Activated T-helper 17 cell treated with anti-CD3 and anti-CD28 coated beads, Interleukin-2, amount 50 U/mL, for 72 hours (primary cell): ENCODE results near the gene SH3RF1. TPM values are rescaled to one million over a fixed set of nuclear protein-coding genes. Genes with fewer than 3 reads are reported as not detected.
A peak's percentile ranks its signal among the peaks of the same experiment; 100 is the strongest.
"Not testable (repeated sequence)": the region's sequence is repeated elsewhere in the genome, so short reads cannot be mapped to it uniquely, and the experiment has no call there.

ENCODE experiments used
- ATAC-seq: fragments of 150-1000 bp; cut with Tn5 transposase; replicated peaks from 2 replicates; pipeline ENCODE4 v1.10.0; 2021; ENCODE audit warnings: mild to moderate bottlenecking, moderate library complexity
- H3K27ac Mint-ChIP-seq: one replicate; pipeline ENCODE4 v1.8.0; 2022; ENCODE audit warnings: mixed read lengths
- H3K27me3 Mint-ChIP-seq: one replicate; pipeline ENCODE4 v1.8.0; 2022; ENCODE audit warnings: mixed read lengths
- H3K36me3 Mint-ChIP-seq: one replicate; pipeline ENCODE4 v1.8.0; 2022; ENCODE audit warnings: low read depth, mild to moderate bottlenecking, mixed read lengths
- H3K4me1 Mint-ChIP-seq: one replicate; pipeline ENCODE4 v1.8.0; 2022; ENCODE audit warnings: mixed read lengths
- H3K4me3 Mint-ChIP-seq: one replicate; pipeline ENCODE4 v1.8.0; 2022; ENCODE audit warnings: mild to moderate bottlenecking, mixed read lengths
- H3K9me3 Mint-ChIP-seq: one replicate; pipeline ENCODE4 v1.8.0; 2022; ENCODE audit warnings: mixed read lengths
- total RNA-seq, 2 donors: library from RNA; stranded (reverse); gene quantifications; one replicate each; pipeline ENCODE4 v1.2.3, GENCODE V29; 2022

Gene SH3RF1
- total RNA-seq, 2 donors from 2014 or later = 0.26 to 1.4 TPM

- Mint-ChIP-seq H3K27ac (no peak overlapping the region), H3K4me1 (no peaks in the 10 kb centered on the region), H3K36me3 (no peaks in the 10 kb centered on the region), H3K4me3 (no peak overlapping the region), H3K9me3 (peaks cover 3% of the 10 kb centered on the region), H3K27me3 (peaks cover 14% of the 10 kb centered on the region)
- no peak for ATAC-seq
These were observed 75.7 kb downstream of the SH3RF1 start for GRCh38 chr4:169195032-169195431.

- not testable (repeated sequence) for H3K9me3 Mint-ChIP-seq, H3K4me1 Mint-ChIP-seq, ATAC-seq, H3K27ac Mint-ChIP-seq, H3K4me3 Mint-ChIP-seq, H3K36me3 Mint-ChIP-seq
- peaks cover 26% of the 10 kb centered on the region for H3K27me3 Mint-ChIP-seq
These were observed 80.8 kb downstream of the SH3RF1 start for GRCh38 chr4:169189968-169190367.

DNA sequence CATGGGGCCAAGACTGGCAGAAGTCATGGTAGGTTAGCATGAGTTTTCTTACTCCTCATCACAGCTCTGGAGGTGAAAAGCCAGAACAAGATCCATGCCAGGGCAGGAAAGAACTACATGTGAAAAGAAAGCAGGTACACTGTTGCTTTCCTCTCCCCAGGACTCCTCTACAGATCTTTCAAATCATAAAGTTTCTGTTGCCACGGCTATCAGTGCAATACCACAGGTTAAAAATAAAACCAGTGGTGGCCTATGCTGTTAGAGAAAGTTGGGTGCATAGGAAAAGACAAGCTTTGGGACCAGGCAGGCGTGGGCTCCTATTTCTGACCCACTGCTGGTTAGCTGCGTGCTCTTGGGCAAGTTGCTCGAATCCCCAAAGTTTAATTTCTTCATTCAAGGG lies 81.4 kb downstream of the SH3RF1 start:
- Mint-ChIP-seq H3K4me3 (no peak overlapping the region), H3K27ac (no peak overlapping the region), H3K36me3 (no peaks in the 10 kb centered on the region), H3K4me1 (no peaks in the 10 kb centered on the region), H3K27me3 (peaks cover 27% of the 10 kb centered on the region), H3K9me3 (peaks cover 3% of the 10 kb centered on the region)
- no peak for ATAC-seq

GRCh38 chr4:169188204-169188603 lies 82.6 kb downstream of the SH3RF1 start:
- peaks cover 3% of the 10 kb centered on the region for H3K9me3 Mint-ChIP-seq
- peaks cover 30% of the 10 kb centered on the region for H3K27me3 Mint-ChIP-seq

GRCh38 chr4:169185133-169185956 lies 85.4 kb downstream of the SH3RF1 start:
- H3K9me3 Mint-ChIP-seq = peaks cover 2% of the 10 kb centered on the region
- no peaks in the 10 kb centered on the region for H3K36me3 Mint-ChIP-seq
- H3K27me3 Mint-ChIP-seq = peaks cover 36% of the 10 kb centered on the region
- no peak overlapping the region for H3K27ac Mint-ChIP-seq
- H3K4me1 Mint-ChIP-seq = no peaks in the 10 kb centered on the region
- ATAC-seq = no peak
- H3K4me3 Mint-ChIP-seq = no peak overlapping the region

More at GRCh38 chr4:169188204-169188603, 82.6 kb downstream of the SH3RF1 start:
- ATAC-seq = no peak
- H3K4me3 Mint-ChIP-seq = no peak overlapping the region
- no peak overlapping the region for H3K27ac Mint-ChIP-seq
- no peaks in the 10 kb centered on the region for H3K36me3 Mint-ChIP-seq
- no peaks in the 10 kb centered on the region for H3K4me1 Mint-ChIP-seq

- peaks cover 33% of the 10 kb centered on the region for H3K27me3 Mint-ChIP-seq
- H3K27ac Mint-ChIP-seq = no peak overlapping the region
- no peaks in the 10 kb centered on the region for H3K4me1 Mint-ChIP-seq
- no peaks in the 10 kb centered on the region for H3K36me3 Mint-ChIP-seq
- no peak for ATAC-seq
- no peak overlapping the region for H3K4me3 Mint-ChIP-seq
- no peaks in the 10 kb centered on the region for H3K9me3 Mint-ChIP-seq
These were observed 86.1 kb downstream of the SH3RF1 start for GRCh38 chr4:169184686-169185085.

DNA sequence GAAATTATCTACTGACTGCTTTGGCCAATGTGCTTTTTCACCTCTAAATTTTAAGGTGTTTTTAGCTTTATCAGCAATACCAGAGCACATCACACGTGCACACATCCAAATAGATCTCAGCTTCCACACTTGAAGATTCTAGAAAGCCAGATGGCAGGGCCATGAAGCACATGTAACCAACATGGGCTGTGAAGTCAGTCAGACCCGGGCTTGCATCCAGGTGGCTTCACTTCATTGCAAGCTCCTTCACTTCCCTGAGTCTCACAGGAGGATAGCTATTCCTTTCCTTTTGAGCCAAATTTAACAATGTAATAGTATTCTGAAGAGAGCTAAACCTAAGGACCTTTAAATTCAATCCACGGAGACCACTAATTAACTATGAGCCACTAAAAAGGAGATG lies 86.5 kb downstream of the SH3RF1 start:
- no peak overlapping the region for H3K4me3 Mint-ChIP-seq
- no peak overlapping the region for H3K27ac Mint-ChIP-seq
- H3K9me3 Mint-ChIP-seq = no peaks in the 10 kb centered on the region
- H3K4me1 Mint-ChIP-seq = no peaks in the 10 kb centered on the region
- peaks cover 33% of the 10 kb centered on the region for H3K27me3 Mint-ChIP-seq
- ATAC-seq = no peak
- H3K36me3 Mint-ChIP-seq = no peaks in the 10 kb centered on the region

DNA sequence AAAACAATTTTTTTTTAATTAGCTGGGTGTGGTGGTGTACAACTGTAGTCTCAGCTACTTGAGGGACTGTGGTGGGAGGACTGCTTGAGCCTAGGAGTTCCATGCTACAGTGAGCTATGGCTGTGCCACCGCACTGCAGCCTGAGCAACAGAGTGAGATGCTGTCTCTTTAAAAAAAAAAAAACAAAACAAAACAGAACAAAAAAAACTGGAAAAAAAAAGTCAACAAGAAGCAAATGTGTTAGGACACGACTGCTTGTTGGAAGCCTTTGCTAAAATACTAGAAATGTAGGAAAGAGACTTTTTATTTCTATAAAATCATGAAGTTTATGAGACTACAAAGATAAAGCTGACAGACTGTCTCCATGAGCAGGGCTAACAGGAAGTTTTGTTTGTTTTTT lies 87.2 kb downstream of the SH3RF1 start:
- no peak overlapping the region for H3K4me3 Mint-ChIP-seq
- no peaks in the 10 kb centered on the region for H3K36me3 Mint-ChIP-seq
- H3K27ac Mint-ChIP-seq = no peak overlapping the region
- ATAC-seq = no peak
- H3K9me3 Mint-ChIP-seq = no peaks in the 10 kb centered on the region
- H3K27me3 Mint-ChIP-seq = peaks cover 30% of the 10 kb centered on the region
- no peaks in the 10 kb centered on the region for H3K4me1 Mint-ChIP-seq

DNA sequence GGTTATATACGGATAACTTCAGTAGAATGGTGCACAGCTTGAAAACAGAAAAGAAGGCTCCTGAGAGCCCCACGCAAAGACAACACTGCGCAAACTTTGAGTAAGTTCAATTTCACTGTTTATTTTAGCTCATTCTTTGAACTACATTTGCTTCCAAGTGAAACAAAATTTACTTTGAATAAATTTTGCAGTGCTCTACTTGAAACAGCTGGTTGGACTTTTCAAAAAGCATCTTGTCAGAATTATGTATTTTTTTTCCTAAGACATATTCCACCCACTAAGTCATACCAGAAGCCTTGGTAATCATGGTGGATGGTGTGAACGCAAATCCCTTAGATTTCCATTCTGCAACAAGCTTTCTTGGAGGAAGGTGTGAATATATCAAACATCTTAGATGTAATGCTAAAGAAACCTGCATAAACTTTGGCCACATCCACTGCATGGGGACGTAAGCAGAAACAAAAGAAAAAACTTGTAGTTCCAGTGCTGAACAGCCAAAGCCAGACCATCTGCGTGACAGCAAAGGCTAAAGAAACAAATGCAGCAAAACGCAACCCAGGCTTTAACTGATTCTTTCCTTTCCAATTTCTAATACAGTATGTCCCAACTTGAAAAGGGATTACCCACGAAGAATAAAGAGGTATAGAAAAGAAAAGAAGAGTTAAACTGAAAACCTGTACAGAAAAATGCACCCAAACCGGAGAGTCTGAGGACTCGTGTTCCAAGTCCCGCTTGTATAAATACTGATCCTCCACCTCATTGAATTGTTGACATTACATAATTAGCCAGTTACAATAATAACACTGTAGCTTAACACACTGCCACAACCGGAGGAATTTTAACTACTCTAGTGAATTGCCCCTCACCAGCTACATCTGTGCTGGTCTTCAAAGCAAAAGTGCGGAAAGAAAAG lies 90.9 kb downstream of the SH3RF1 start:
- H3K4me3 Mint-ChIP-seq = no peak overlapping the region
- no peak for ATAC-seq
- no peaks in the 10 kb centered on the region for H3K4me1 Mint-ChIP-seq
- peaks cover 12% of the 10 kb centered on the region for H3K27me3 Mint-ChIP-seq
- H3K9me3 Mint-ChIP-seq = no peaks in the 10 kb centered on the region
- no peak overlapping the region for H3K27ac Mint-ChIP-seq
- H3K36me3 Mint-ChIP-seq = no peaks in the 10 kb centered on the region

DNA sequence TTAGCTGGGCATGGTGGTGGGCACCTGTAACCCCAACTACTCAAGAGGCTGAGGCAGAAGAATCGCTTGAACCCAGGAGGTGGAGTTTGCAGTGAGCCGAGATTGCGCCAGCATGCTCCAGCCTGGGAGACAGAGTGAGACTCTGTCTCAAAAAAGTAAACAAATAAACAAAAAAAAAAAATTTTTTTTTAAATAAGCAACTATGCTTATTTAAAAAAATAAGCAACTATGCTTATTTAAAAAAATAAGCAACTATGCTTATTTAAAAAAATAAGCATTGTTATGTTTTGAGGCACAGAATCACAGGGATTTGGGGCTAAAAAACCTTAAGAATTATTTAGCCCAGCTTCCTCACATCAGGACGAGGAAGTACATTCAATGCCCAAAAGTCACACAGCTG lies 92.7 kb downstream of the SH3RF1 start:
- H3K27ac Mint-ChIP-seq, ATAC-seq, H3K36me3 Mint-ChIP-seq, H3K4me1 Mint-ChIP-seq, H3K27me3 Mint-ChIP-seq, H3K4me3 Mint-ChIP-seq, H3K9me3 Mint-ChIP-seq: not testable (repeated sequence)

DNA sequence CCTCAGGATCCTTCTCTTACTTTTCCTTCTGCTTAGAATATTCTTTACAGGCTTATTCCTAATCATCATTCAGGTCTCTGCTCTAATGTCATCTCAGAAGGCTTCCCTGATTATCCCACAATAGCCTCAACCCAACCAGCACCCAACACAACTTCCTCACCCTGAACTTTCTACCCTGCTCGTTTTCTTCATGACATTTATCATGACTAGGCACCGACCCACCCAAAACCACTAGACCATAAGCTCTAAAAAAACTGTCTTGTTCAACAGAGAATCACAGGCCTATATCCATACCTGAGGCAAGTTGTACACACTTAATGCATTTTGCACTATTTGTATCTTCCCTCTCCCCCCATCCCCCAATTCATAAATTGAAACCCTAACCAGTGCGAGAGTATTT lies 95.3 kb downstream of the SH3RF1 start:
- Mint-ChIP-seq H3K9me3 (no peaks in the 10 kb centered on the region), H3K27ac (no peak overlapping the region), H3K36me3 (no peaks in the 10 kb centered on the region), H3K4me1 (no peaks in the 10 kb centered on the region), H3K4me3 (no peak overlapping the region), H3K27me3 (peaks cover 6% of the 10 kb centered on the region)
- no peak for ATAC-seq

DNA sequence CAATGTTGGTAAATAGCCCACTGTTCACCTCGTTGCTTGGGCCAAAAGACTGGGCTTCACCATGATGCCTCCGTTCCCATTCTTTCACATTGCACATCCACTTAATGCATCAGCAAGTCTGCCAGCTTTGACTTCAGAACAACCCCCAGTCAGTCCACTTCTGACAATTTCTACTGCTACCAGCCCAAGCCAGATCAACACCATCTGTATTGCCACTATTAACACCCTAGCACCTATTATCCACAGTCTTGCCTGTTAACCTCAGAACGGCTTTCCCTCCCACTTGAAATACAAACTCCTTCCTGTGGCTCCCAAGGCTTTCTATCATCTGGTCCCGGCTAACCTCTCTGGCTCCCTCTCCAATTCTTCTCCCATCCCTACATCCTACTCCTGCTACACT lies 95.7 kb downstream of the SH3RF1 start:
- Mint-ChIP-seq H3K27ac (no peak overlapping the region), H3K36me3 (no peaks in the 10 kb centered on the region), H3K4me3 (no peak overlapping the region), H3K27me3 (peaks cover 7% of the 10 kb centered on the region), H3K9me3 (no peaks in the 10 kb centered on the region), H3K4me1 (no peaks in the 10 kb centered on the region)
- no peak for ATAC-seq

GRCh38 chr4:169174247-169174646 lies 96.5 kb downstream of the SH3RF1 start:
- H3K4me3 Mint-ChIP-seq = no peak overlapping the region
- H3K27me3 Mint-ChIP-seq = peaks cover 7% of the 10 kb centered on the region
- no peak overlapping the region for H3K27ac Mint-ChIP-seq
- no peaks in the 10 kb centered on the region for H3K4me1 Mint-ChIP-seq
- no peak for ATAC-seq
- H3K36me3 Mint-ChIP-seq = no peaks in the 10 kb centered on the region
- no peaks in the 10 kb centered on the region for H3K9me3 Mint-ChIP-seq

GRCh38 chr4:169167957-169168858 lies 102.5 kb downstream of the SH3RF1 start:
- ATAC-seq = peak; percentile 38
- no peaks in the 10 kb centered on the region for H3K9me3 Mint-ChIP-seq

More at GRCh38 chr4:169167957-169168858, 102.5 kb downstream of the SH3RF1 start:
- Mint-ChIP-seq H3K27ac (no peak overlapping the region), H3K27me3 (peaks cover 18% of the 10 kb centered on the region), H3K4me1 (no peaks in the 10 kb centered on the region), H3K4me3 (no peak overlapping the region), H3K36me3 (no peaks in the 10 kb centered on the region)
